ENCODE measurements around the gene ISLR2.

DNA sequence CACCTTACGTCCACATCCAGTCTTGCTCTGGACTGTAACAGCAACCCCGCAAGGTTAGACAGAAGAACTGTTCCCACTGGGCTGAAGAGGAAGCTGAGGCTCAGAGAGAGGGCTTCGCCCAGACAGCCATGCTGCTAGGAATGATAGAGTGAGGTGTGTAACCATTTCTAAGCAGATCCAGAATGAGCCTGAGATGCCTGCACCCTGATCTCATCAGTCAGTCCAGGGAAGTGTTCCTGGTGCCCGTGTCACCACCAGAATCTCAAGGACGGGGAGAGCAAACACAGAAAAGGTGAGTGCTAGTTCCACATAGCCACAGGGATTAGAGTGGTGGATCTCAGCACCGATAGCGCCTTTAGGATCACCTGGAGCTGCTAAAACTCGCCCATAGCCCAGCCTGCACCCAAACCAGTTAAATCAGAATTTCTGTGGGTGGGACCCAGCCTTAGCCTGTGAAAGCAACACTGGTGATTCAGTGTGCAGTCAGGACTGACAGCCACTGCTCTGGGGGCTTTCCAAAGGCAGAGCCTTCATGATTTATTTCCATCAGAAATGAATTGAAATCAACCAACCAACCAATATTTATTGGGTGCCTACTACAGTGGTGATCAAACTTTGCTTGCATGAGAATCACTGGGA lies 55.4 kb downstream of the ISLR2 start:
- TF ChIP-seq, protein P1, sequence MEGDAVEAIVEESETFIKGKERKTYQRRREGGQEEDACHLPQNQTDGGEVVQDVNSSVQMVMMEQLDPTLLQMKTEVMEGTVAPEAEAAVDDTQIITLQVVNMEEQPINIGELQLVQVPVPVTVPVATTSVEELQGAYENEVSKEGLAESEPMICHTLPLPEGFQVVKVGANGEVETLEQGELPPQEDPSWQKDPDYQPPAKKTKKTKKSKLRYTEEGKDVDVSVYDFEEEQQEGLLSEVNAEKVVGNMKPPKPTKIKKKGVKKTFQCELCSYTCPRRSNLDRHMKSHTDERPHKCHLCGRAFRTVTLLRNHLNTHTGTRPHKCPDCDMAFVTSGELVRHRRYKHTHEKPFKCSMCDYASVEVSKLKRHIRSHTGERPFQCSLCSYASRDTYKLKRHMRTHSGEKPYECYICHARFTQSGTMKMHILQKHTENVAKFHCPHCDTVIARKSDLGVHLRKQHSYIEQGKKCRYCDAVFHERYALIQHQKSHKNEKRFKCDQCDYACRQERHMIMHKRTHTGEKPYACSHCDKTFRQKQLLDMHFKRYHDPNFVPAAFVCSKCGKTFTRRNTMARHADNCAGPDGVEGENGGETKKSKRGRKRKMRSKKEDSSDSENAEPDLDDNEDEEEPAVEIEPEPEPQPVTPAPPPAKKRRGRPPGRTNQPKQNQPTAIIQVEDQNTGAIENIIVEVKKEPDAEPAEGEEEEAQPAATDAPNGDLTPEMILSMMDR (conservative IDR thresholded peaks at IDR 0.05; ENCODE audit: low read depth, low read length) = no peak
- no peak for TF ChIP-seq EZH2 (IDR thresholded peaks at IDR 0.05; ENCODE audit: borderline replicate concordance, low read depth, low read length, poor library complexity, severe bottlenecking)
